Hepatocyte (in vitro differentiated cells): Measurements from ENCODE around the gene IL22RA1. TPM values are rescaled to one million over a fixed set of nuclear protein-coding genes. Genes with fewer than 3 reads are reported as not detected.

Experiments
- DNase-seq: peaks from one replicate; pipeline ENCODE4 v3.0.0-alpha.2; 2016; ENCODE audit warnings: low spot score
- H2AFZ ChIP-seq: fragments of 200-600 bp; sonication (generic); 2 replicates; pipeline ENCODE4 v1.6.0; 2016; ENCODE audit warnings: antibody characterized with exemption, mild to moderate bottlenecking
- H3K27ac ChIP-seq: fragments of 200-600 bp; sonication (generic); 2 replicates; pipeline ENCODE4 v1.5.1; 2016; ENCODE audit warnings: mild to moderate bottlenecking
- H3K27me3 ChIP-seq: fragments of 200-600 bp; sonication (generic); 2 replicates; pipeline ENCODE4 v1.6.1; 2016
- H3K36me3 ChIP-seq: fragments of 200-600 bp; sonication (generic); replicated peaks from 2 replicates; pipeline ENCODE4 v1.5.1; 2016; ENCODE audit warnings: low read depth; ENCODE audit not compliant: insufficient read depth
- H3K4me1 ChIP-seq: fragments of 200-600 bp; sonication (generic); 2 replicates; pipeline ENCODE4 v1.5.1; 2016; ENCODE audit warnings: mild to moderate bottlenecking, moderate library complexity; ENCODE audit not compliant: insufficient read depth
- H3K4me2 ChIP-seq: fragments of 200-600 bp; sonication (generic); 2 replicates; pipeline ENCODE4 v1.6.0; 2016
- H3K4me3 ChIP-seq: fragments of 200-600 bp; sonication (generic); 2 replicates; pipeline ENCODE4 v1.5.1; 2016; ENCODE audit warnings: mild to moderate bottlenecking
- H3K79me2 ChIP-seq: fragments of 200-600 bp; sonication (generic); 2 replicates; pipeline ENCODE4 v1.6.0; 2017; ENCODE audit warnings: mild to moderate bottlenecking
- H3K9me2 ChIP-seq: fragments of 200-600 bp; sonication (generic); replicated peaks from 2 replicates; pipeline ENCODE4 v1.6.0; 2017; ENCODE audit warnings: mild to moderate bottlenecking; ENCODE audit not compliant: insufficient read depth
- H3K9me3 ChIP-seq: fragments of 200-600 bp; sonication (generic); 2 replicates; pipeline ENCODE4 v1.5.1; 2016; ENCODE audit warnings: low read depth, mild to moderate bottlenecking
- H4K20me1 ChIP-seq: fragments of 200-600 bp; sonication (generic); 2 replicates; pipeline ENCODE4 v1.6.0; 2016; ENCODE audit warnings: mild to moderate bottlenecking; ENCODE audit not compliant: insufficient read depth, poor library complexity, severe bottlenecking
- CTCF ChIP-seq: fragments of 200-600 bp; sonication (generic); IDR thresholded peaks from 2 replicates; pipeline ENCODE4 v1.5.1; 2016; ENCODE audit warnings: antibody characterized with exemption, mild to moderate bottlenecking; ENCODE audit not compliant: poor library complexity
- EZH2 ChIP-seq: fragments of 200-600 bp; sonication (generic); IDR thresholded peaks from 2 replicates; pipeline ENCODE4 v1.6.1; 2016; ENCODE audit warnings: antibody characterized with exemption, mild to moderate bottlenecking, borderline replicate concordance
- EZH2phosphoT487 ChIP-seq: fragments of 200-600 bp; sonication (generic); IDR thresholded peaks from one replicate; pipeline ENCODE4 v1.6.1; 2018; ENCODE audit warnings: antibody characterized with exemption, mild to moderate bottlenecking, low read depth, moderate library complexity; ENCODE audit not compliant: unreplicated experiment, severe bottlenecking
- WGBS: methylation state at CpG from one replicate; pipeline ENCODE4 v1.1.6; 2016; ENCODE audit warnings: low lambda C conversion rate; ENCODE audit errors: missing lambda C conversion rate; 5-methylcytosine and 5-hydroxymethylcytosine counted together
- polyA plus RNA-seq: library from polyadenylated mRNA; unstranded; fragments of >200 nt; fragmentation: Nextera tagmentation; extraction: Ambion mirVana; gene quantifications from 2 replicates; pipeline ENCODE4 v1.2.1, GENCODE V29; 2016
- total RNA-seq: library from RNA; depleted of rRNA; stranded (reverse); fragments of >200 nt; gene quantifications from 2 replicates; pipeline ENCODE4 v1.2.3, GENCODE V29; 2014

IL22RA1 gene
- total and polyA plus RNA-seq, 2 experiments from 2014 or later, result 6.1 to 8.2 TPM

GRCh38 chr1:24150234-24151174 lies 7.6 kb upstream of the IL22RA1 start:
- Histone ChIP-seq H3K9me3 (no peaks in the 10 kb centered on the region), H3K4me1 (peaks cover 11% of the 10 kb centered on the region), H3K9me2 (no peaks in the 10 kb centered on the region), H4K20me1 (no peaks in the 10 kb centered on the region), H2AFZ (peak overlapping the region; percentile 39), H3K27ac (peak overlapping the region; percentile 98), H3K36me3 (no peaks in the 10 kb centered on the region), H3K27me3 (no peaks in the 10 kb centered on the region), H3K4me3 (peak overlapping the region; percentile 21), H3K79me2 (no peaks in the 10 kb centered on the region), H3K4me2 (peak overlapping the region; percentile 84)
- TF ChIP-seq EZH2phosphoT487 (no peak), CTCF (peak; percentile 90)
- DNase-seq, result peak; percentile 94
- 23% methylated on average over 32 of the region's 36 CpGs for WGBS

- Histone ChIP-seq H3K79me2 (no peaks in the 10 kb centered on the region), H4K20me1 (no peaks in the 10 kb centered on the region), H3K9me2 (no peaks in the 10 kb centered on the region), H3K4me1 (peaks cover 11% of the 10 kb centered on the region), H3K36me3 (no peaks in the 10 kb centered on the region), H3K4me2 (peak overlapping the region; percentile 84), H2AFZ (peak overlapping the region; percentile 38), H3K27me3 (no peaks in the 10 kb centered on the region), H3K9me3 (no peaks in the 10 kb centered on the region), H3K4me3 (no peak overlapping the region), H3K27ac (peak overlapping the region; percentile 98)
- DNase-seq, result peak; percentile 75
- WGBS, result 71% methylated on average over 5 of the region's 5 CpGs
- TF ChIP-seq EZH2phosphoT487, result no peak
- no peak for TF ChIP-seq EZH2
Measured at GRCh38 chr1:24149866-24150233, 6.9 kb upstream of the IL22RA1 start.

GRCh38 chr1:24147816-24148215 lies 4.9 kb upstream of the IL22RA1 start:
- WGBS, result 75% methylated on average over 6 of the region's 6 CpGs
- no peak for TF ChIP-seq CTCF
- TF ChIP-seq EZH2, result no peak
- TF ChIP-seq EZH2phosphoT487, result no peak
- H3K27me3 ChIP-seq, result no peaks in the 10 kb centered on the region
- H4K20me1 ChIP-seq, result no peaks in the 10 kb centered on the region
- no peaks in the 10 kb centered on the region for H3K36me3 ChIP-seq
- H3K4me2 ChIP-seq, result no peak overlapping the region
- no peaks in the 10 kb centered on the region for H3K9me2 ChIP-seq
- no peak overlapping the region for H3K27ac ChIP-seq
- DNase-seq, result no peak
- no peak overlapping the region for H2AFZ ChIP-seq
- no peaks in the 10 kb centered on the region for H3K9me3 ChIP-seq
- peaks cover 18% of the 10 kb centered on the region for H3K4me1 ChIP-seq
- H3K79me2 ChIP-seq, result no peaks in the 10 kb centered on the region
- H3K4me3 ChIP-seq, result no peak overlapping the region

GRCh38 chr1:24147194-24147593 lies 4.3 kb upstream of the IL22RA1 start:
- Histone ChIP-seq H3K4me2 (no peak overlapping the region), H3K4me1 (peaks cover 18% of the 10 kb centered on the region), H4K20me1 (no peaks in the 10 kb centered on the region), H3K27me3 (no peaks in the 10 kb centered on the region), H2AFZ (no peak overlapping the region), H3K36me3 (no peaks in the 10 kb centered on the region), H3K9me3 (no peaks in the 10 kb centered on the region), H3K9me2 (no peaks in the 10 kb centered on the region), H3K4me3 (no peak overlapping the region), H3K79me2 (no peaks in the 10 kb centered on the region), H3K27ac (no peak overlapping the region)
- DNase-seq, result no peak
- WGBS, result 94% methylated on average over 9 of the region's 9 CpGs
- TF ChIP-seq CTCF (no peak), EZH2 (no peak), EZH2phosphoT487 (no peak)
